Measurements from ENCODE around the gene NPHP4.

DNA sequence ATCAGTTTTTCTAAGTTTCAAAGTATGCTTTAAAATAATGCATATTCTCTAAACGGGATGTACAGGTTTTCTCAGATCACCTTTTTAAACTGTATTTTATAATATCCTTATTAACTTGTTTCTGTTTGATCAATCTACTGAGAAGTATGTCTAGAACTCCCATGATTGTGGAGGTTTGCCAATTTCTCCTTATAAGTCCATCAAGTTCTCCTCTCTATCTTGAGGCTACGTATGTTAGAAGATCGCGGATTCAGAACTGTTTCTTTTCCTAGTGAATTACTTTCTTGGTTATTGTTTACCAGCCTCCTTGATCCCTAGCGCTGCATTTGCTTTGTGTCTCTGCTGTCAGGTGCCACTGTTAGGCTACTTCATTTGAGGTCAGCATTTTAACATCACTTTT, 89.2 kb downstream of the NPHP4 start:
- TF ChIP-seq CREM (CRISPR knock-in tag; IDR thresholded peaks at IDR 0.05) (no peak), ESRRA (CRISPR knock-in tag; IDR thresholded peaks at IDR 0.05; ENCODE audit: borderline replicate concordance) (no peak), CTCF (IDR thresholded peaks at IDR 0.05) (no peak), ELF4 (CRISPR knock-in tag; IDR thresholded peaks at IDR 0.05; ENCODE audit: low read depth) (no peak)
- TF ChIP-seq, protein P1, sequence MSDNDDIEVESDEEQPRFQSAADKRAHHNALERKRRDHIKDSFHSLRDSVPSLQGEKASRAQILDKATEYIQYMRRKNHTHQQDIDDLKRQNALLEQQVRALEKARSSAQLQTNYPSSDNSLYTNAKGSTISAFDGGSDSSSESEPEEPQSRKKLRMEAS (CRISPR knock-in tag; IDR thresholded peaks at IDR 0.05): no peak
